DOHH2 (cell line): ENCODE measurements around the gene CYB5D1.

Source experiments
- H3F3A ChIP-seq: fragments of 200-600 bp; sonication (generic), shearing (Covaris generic); 2 replicates; pipeline ENCODE4 v1.6.0; 2016; ENCODE audit warnings: antibody characterized with exemption, mild to moderate bottlenecking; ENCODE audit not compliant: control insufficient read depth, insufficient read depth
- H3K27ac ChIP-seq: fragments of 200-600 bp; sonication (generic); 2 replicates; pipeline ENCODE4 v1.5.1; 2014; ENCODE audit warnings: low read depth, mild to moderate bottlenecking, low read length, moderate library complexity
- H3K27me3 ChIP-seq: fragments of 200-600 bp; sonication (generic); 2 replicates; pipeline ENCODE4 v1.6.1; 2014; ENCODE audit warnings: mild to moderate bottlenecking, low read length, mixed read lengths; ENCODE audit not compliant: control insufficient read depth
- H3K36me3 ChIP-seq: fragments of 200-600 bp; sonication (generic); 2 replicates; pipeline ENCODE4 v1.6.1; 2014; ENCODE audit warnings: mild to moderate bottlenecking, low read length, moderate library complexity, mixed read lengths; ENCODE audit not compliant: control insufficient read depth
- H3K4me1 ChIP-seq: fragments of 200-600 bp; sonication (generic); 2 replicates; pipeline ENCODE4 v1.6.1; 2014; ENCODE audit warnings: mild to moderate bottlenecking, low read length, mixed read lengths; ENCODE audit not compliant: control insufficient read depth
- H3K4me2 ChIP-seq: fragments of 200-600 bp; sonication (generic); 2 replicates; pipeline ENCODE4 v1.6.0; 2014; ENCODE audit warnings: mild to moderate bottlenecking, low read length, moderate library complexity
- H3K4me3 ChIP-seq: fragments of 200-600 bp; sonication (generic); 2 replicates; pipeline ENCODE4 v1.5.1; 2014; ENCODE audit warnings: mild to moderate bottlenecking, low read length, mixed read lengths
- H3K79me2 ChIP-seq: fragments of 200-600 bp; sonication (generic); 2 replicates; pipeline ENCODE4 v1.6.1; 2014; ENCODE audit warnings: mild to moderate bottlenecking, low read length, mixed read lengths; ENCODE audit not compliant: control insufficient read depth
- H3K9me2 ChIP-seq: fragments of 200-600 bp; sonication (generic); replicated peaks from 2 replicates; pipeline ENCODE4 v1.6.1; 2014; ENCODE audit warnings: mild to moderate bottlenecking, low read length, mixed read lengths; ENCODE audit not compliant: control insufficient read depth
- H3K9me3 ChIP-seq: fragments of 200-600 bp; sonication (generic); 2 replicates; pipeline ENCODE4 v1.6.1; 2014; ENCODE audit warnings: antibody characterized with exemption, low read length, mixed read lengths; ENCODE audit not compliant: control insufficient read depth, insufficient read depth
- H4K20me1 ChIP-seq: fragments of 200-600 bp; sonication (generic); 2 replicates; pipeline ENCODE4 v1.6.0; 2014; ENCODE audit warnings: low read depth, mild to moderate bottlenecking, antibody characterized with exemption, low read length, moderate library complexity; ENCODE audit not compliant: control insufficient read depth, insufficient read depth
- CTCF ChIP-seq: fragments of 200-600 bp; sonication (generic); IDR thresholded peaks from one replicate; pipeline ENCODE4 v1.5.1; 2014; ENCODE audit warnings: antibody characterized with exemption, mild to moderate bottlenecking, low read depth, low read length; ENCODE audit not compliant: poor library complexity, severe bottlenecking
- EZH2phosphoT487 ChIP-seq: fragments of 200-600 bp; sonication (generic); IDR thresholded peaks from 2 replicates; pipeline ENCODE4 v1.6.1; 2017; ENCODE audit warnings: borderline replicate concordance, mild to moderate bottlenecking, antibody characterized with exemption, low read length, moderate library complexity, mixed read lengths

The CYB5D1 gene

DNA sequence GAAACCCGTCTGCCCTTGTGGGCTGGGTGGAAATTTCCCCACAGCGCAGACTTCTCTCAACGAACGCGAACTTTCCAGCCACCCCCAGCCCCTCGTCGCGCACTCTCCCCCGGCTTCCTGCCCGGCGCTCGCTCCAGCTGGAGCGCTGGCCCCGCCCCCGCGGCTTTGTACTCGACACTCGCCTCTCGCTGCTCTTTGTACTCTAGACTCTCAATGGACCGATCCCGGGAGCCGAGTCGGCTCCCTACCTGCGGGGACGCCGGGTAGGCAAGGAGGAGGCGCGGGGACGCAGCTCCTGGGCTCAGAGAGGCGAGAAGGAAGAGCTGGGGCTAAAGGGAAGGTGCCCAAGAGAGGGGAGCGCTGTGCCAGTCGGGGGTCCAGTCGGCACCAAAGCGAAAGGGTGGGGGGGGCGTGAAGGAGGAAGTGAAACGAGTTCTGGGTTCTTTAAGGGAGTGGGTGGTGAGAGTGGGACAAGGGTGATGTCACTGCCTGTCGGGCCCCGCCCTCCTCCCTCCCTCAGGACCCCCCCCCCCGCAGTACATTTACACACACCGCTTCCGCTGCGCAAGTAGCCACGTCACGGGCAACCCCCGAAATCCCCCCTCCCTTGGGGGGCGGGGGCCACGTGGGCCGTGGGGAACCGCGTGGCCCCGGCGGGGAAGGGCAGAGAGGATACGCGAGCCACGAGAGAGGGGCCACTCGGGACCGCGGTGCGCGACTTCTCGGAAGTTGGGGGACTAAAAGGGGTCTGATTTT is 14.1 kb upstream of the CYB5D1 start:
- Histone ChIP-seq H3K27ac (peak overlapping the region; percentile 96), H3K9me2 (no peaks in the 10 kb centered on the region), H3K36me3 (peaks cover 74% of the 10 kb centered on the region), H3K4me2 (peak overlapping the region; percentile 93), H4K20me1 (peaks cover 8% of the 10 kb centered on the region; the same call in 1 of the 2 replicates), H3K4me1 (peaks cover 36% of the 10 kb centered on the region), H3K27me3 (no peaks in the 10 kb centered on the region), H3F3A (peaks cover 32% of the 10 kb centered on the region), H3K79me2 (peaks cover 74% of the 10 kb centered on the region), H3K4me3 (peak overlapping the region; percentile 87), H3K9me3 (no peaks in the 10 kb centered on the region)
- TF ChIP-seq EZH2phosphoT487 (no peak), CTCF (no peak)

GRCh38 chr17:7844292-7845154 is 13.3 kb upstream of the CYB5D1 start:
- peaks cover 78% of the 10 kb centered on the region for H3K36me3 ChIP-seq
- H3K4me1 ChIP-seq: peaks cover 28% of the 10 kb centered on the region
- peaks cover 8% of the 10 kb centered on the region; the same call in 1 of the 2 replicates for H4K20me1 ChIP-seq

DNA sequence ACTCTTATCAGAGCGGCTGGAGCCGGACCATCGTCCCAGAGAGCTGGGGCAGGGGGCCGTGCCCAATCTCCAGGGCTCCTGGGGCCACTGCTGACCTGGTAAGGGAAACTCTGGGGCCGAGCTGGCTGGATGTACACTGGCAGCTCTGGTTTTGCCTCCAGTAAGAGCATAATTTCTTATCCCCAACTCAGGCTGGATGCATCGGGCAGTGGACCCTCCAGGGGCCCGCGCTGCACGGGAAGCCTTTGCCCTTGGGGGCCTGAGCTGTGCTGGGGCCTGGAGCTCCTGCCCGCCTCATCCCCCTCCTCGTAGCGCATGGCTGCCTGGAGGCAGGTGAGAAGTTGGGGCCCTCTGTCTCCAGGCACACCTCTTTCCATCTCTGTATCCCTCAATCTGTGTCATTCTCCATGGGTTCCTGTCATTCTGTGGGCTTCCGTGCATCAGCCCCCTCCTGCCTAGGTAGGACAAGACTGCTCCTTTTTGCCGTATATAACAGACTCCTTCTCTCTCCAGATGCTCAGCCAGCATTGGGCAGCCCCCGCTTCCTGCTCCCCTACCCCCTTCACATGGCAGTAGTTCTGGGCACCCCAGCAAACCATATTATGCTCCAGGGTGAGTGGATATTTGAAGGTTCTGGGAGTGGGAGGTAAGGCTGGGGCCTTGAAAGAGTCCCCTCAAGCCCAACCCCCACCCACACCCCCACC is 12.3 kb upstream of the CYB5D1 start:
- Histone ChIP-seq H3K27me3 (no peaks in the 10 kb centered on the region), H3K4me3 (peak overlapping the region; percentile 87), H3K36me3 (peaks cover 78% of the 10 kb centered on the region), H3K9me2 (no peaks in the 10 kb centered on the region), H4K20me1 (peaks cover 8% of the 10 kb centered on the region; the same call in 1 of the 2 replicates), H3F3A (peaks cover 30% of the 10 kb centered on the region), H3K79me2 (peaks cover 56% of the 10 kb centered on the region), H3K9me3 (no peaks in the 10 kb centered on the region), H3K4me1 (peaks cover 23% of the 10 kb centered on the region), H3K27ac (no peak overlapping the region), H3K4me2 (peak overlapping the region; percentile 93)
- no peak for TF ChIP-seq CTCF

More at GRCh38 chr17:7844292-7845154, 13.3 kb upstream of the CYB5D1 start:
- Histone ChIP-seq H3K27me3 (no peaks in the 10 kb centered on the region), H3K4me3 (peak overlapping the region; percentile 87), H3F3A (peaks cover 26% of the 10 kb centered on the region), H3K9me3 (no peaks in the 10 kb centered on the region), H3K9me2 (no peaks in the 10 kb centered on the region), H3K27ac (peak overlapping the region; percentile 96), H3K79me2 (peaks cover 66% of the 10 kb centered on the region), H3K4me2 (peak overlapping the region; percentile 93)
- TF ChIP-seq EZH2phosphoT487 (no peak), CTCF (no peak)
